Measurements from ENCODE around the gene EPC1.
"Not testable (repeated sequence)": the region's sequence is repeated elsewhere in the genome, so short reads cannot be mapped to it uniquely, and the experiment has no call there.

The EPC1 gene

GRCh38 chr10:32226624-32227023 lies 120.3 kb downstream of the EPC1 start:
- DNase-seq: no peak

- DNase-seq: no peak
Observed at GRCh38 chr10:32225976-32226375, 121.0 kb downstream of the EPC1 start.

- not testable (repeated sequence) for DNase-seq
Observed at GRCh38 chr10:32222376-32222775, 124.6 kb downstream of the EPC1 start.

DNA sequence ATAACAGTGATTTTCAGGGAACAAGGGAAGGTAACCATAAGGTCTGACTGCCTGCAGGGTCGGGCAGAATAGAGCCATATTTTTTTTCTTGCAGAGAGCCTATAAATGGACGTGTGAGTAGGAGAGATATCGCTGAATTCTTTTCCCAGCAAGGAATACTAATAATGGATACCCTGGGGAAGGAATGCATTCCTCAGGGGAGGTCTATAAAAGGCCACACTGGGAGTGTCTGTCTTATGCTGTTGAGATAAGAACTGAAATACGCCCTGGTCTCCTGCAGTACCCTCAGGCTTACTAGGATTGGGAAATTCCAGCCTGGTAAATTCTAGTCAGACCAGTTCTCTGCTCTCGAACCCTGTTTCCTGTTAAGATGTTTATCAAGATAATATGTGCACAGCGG lies 127.8 kb downstream of the EPC1 start:
- not testable (repeated sequence) for DNase-seq

DNA sequence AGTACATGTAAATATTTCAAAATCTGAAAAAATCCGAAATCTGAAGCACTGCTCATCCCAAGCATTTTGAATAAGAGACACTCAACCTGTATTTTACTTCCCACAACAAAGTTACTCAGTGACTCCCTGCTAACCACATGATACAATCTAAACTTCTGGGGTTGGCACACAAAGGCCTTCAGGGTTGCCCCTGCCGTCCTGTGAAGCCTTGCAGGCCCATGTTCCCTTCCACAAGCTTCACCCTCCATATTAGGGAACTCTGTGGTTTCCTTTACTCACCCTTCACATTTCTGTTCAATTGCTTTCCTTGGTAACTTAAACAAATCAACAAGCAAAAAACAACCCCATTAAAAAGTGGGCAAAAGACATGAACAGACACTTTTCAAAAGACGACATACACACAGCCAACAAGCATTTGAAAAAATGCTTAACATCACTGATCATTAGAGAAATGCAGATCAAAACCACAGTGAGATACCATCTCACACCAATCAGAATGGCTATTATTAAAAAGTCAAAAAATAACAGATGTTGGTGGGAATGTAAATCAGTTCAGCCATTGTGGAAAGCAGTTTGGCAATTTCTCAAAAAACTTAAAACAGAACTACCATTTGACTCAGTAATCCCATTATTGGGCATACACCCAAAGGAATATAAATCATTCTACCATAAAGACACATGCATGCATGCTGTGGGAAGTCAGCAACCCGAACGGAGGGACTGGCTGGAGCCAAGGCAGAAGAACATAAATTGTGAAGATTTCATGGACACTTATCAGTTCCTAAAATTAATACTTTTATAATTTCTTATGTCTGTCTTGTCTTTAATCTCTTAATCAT lies 128.5 kb downstream of the EPC1 start:
- not testable (repeated sequence) for DNase-seq

Measured in cerebellar nuclear complex (tissue), 1 donor.